IPS-11a (cell line): ENCODE data around the gene TLE3.
"Not testable (repeated sequence)": the region's sequence is repeated elsewhere in the genome, so short reads cannot be mapped to it uniquely, and the experiment has no call there.

Source experiments
- H3K4me3 ChIP-seq: one replicate; pipeline ENCODE4 v1.5.1; 2013; ENCODE audit warnings: low read depth, low read length, control low read depth

Gene TLE3

GRCh38 chr15:70127288-70127746 lies 29.6 kb upstream of the TLE3 start:
- no peak overlapping the region for H3K4me3 ChIP-seq

DNA sequence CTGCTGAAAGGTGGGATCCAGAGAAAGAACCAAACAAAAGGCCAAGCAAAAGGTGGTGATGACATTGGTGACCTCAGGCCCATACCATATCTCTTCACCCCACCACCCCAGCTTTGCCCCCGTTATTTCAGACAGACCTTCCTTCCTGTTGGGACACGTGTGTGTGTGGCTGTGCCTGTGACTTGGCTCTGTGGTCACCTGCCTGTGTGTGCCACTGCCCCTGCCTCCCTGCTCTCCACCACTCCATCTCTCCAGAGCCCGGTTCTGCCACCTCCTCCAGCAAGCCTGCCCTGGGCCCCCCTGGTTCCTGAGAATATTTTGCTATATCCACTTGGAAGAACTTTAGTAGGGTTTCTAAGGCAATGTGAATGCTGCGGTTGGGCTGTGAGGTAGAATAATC lies 28.6 kb upstream of the TLE3 start:
- H3K4me3 ChIP-seq, result no peak overlapping the region

- H3K4me3 ChIP-seq, result no peak overlapping the region
Measured at GRCh38 chr15:70125605-70126004, 27.9 kb upstream of the TLE3 start.

DNA sequence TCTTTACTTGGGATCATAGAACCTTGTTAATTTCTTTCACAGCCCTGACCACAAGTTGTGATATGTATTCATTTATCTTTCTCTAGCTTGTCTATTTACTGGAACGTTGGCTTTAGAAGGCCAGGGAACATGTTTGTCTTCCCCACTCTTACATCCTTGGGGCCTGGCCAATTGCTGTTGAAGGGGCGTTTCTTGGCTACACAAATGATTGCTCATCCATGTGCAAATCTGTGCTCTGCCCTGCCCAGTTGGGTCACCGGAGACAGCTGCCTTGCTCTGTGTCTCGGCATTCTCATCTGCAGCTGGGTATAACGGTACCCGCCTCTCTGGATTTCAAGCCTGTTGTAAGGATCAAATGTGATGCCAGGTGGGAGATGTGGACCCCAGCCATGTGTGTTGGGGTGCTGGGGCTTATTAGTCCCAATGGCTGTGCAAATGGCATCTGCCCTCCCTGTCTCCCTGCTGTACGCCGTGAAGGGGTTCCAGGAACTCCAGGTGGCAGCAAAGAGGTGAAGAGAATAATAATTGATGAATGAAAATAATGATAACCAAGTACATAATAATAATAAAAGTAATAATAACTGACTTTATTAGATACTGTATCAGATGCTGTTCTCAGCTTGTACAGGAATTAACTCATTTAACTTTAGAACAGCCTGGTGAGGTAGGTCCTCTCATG lies 24.0 kb upstream of the TLE3 start:
- H3K4me3 ChIP-seq, result no peak overlapping the region

DNA sequence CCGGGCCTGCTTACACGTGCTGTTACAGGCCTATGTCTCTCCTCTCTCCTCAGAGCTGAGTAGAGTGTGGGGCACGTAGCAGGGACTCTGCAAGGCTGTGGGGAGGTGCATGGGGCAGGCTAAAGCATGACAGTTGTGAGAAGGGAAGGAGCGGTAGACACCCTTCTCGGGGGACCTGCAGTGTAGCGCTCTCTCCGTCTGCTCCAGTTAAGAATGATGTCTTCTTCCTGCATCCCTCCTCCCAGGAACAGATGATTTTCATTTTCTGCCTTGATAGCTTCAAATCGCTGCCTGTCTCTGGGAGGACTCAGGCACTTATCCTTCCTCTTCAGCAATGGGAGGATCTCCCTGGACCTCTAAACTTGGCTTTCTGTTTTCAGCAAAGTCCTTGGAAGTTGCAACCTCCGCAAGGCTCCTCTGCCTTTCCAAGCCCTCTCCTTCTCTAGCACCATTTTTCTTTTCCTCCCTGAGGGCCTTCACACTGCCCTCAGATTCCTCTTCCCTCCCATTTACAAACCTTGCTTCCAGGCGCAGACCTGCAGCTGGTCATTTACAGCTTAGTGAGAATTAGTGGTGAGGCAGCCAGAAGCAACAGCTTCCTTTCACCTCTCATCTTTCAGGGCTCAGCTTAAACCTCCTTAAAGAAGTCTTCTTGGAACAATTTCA lies 23.4 kb upstream of the TLE3 start:
- no peak overlapping the region for H3K4me3 ChIP-seq

DNA sequence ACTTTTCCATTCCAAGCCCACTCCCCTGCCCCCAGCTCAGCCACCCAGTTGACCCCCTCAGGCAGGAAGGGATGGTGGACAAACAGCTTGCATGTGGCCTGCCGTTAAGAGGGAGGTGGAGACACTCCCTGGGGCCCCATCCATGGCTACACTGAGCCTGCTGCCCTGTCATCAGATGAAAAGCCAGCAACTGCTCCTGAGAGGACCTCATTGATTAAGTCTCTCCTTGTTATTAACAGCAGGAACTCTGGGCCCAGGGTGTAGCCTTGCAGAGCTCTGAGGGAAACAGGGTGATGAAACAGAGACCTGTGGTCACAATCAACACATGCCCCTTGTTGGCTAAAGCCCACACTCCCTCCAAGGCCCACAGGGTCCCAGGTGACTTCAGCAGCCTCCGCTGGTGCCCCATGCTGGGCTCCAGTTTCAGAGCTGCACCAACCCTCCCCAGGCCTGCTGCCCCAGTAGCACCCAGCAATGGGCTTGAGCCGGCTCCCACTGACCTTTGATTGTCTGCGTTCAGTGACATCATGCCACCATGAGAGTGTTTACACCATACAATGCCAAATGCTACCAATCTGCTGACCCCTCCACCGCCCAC lies 22.3 kb upstream of the TLE3 start:
- no peak overlapping the region for H3K4me3 ChIP-seq

GRCh38 chr15:70118599-70118998 lies 20.9 kb upstream of the TLE3 start:
- H3K4me3 ChIP-seq, result no peak overlapping the region

DNA sequence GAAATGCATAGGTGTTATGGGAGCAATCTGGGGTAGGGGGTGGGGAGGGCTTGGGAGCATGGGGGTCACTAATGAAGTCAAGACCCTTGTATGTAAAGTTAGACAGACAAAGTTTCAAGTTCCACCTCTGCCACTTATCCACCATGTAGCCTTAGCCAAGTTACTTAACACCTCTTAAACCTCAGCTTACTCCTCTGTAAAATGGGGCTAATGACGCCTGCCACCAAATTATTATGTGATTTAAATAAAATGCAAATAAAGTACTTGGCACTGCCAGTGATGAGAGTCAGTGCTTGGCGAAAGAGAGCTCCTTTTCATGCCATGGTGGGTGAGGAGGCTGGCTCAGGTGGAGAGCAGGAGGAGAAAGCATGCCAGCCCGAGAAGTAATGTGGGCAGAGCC lies 18.6 kb upstream of the TLE3 start:
- no peak overlapping the region for H3K4me3 ChIP-seq

DNA sequence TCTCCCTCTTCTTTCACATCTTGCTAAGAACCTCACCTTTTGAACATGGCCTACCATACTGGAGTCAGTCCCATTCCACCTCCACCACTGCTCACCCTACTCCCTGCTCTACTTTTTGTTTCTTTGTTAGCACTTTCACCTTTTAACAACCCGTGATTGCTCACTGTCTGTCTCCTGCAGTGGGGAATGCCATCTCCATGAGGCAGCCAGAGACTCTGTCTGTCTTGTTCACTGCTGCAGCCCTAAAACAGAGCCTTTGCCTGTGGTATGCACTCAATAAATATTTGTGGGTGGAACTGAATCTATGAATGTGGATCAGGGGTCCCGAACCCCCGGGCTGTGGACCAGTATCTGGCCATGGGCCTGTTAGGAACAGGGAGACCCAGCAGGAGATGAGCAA lies 16.5 kb upstream of the TLE3 start:
- no peak overlapping the region for H3K4me3 ChIP-seq

- H3K4me3 ChIP-seq, result no peak overlapping the region
Measured at GRCh38 chr15:70113304-70113700, 15.6 kb upstream of the TLE3 start.

- H3K4me3 ChIP-seq, result not testable (repeated sequence)
Measured at GRCh38 chr15:70112572-70113303, 15.0 kb upstream of the TLE3 start.

GRCh38 chr15:70112074-70112395 lies 14.3 kb upstream of the TLE3 start:
- H3K4me3 ChIP-seq, result no peak overlapping the region

GRCh38 chr15:70111203-70112073 lies 13.7 kb upstream of the TLE3 start:
- no peak overlapping the region for H3K4me3 ChIP-seq

DNA sequence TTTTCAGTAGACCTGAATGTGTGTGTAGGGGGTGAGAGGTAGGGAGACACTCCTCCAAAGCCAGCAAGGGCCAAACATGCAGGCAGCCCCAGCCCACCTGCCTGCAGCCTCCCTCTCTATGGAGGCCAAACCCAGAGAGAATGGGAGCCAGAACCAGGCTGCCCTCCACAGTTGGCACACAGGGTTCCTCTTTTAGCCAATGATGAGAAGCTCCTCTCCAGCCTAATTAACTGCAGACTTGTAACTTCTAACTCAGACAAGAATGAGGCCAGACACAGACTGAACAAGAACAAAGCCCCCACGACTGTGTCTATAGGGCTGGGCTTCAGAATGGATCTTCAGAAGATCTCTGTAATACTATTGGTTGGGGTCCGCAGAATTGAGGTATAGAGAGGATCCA lies 12.3 kb upstream of the TLE3 start:
- H3K4me3 ChIP-seq, result no peak overlapping the region

- no peak overlapping the region for H3K4me3 ChIP-seq
Measured at GRCh38 chr15:70109531-70109930, 11.8 kb upstream of the TLE3 start.

GRCh38 chr15:70103880-70104626 lies 6.3 kb upstream of the TLE3 start:
- no peak overlapping the region for H3K4me3 ChIP-seq

GRCh38 chr15:70102827-70103226 lies 5.1 kb upstream of the TLE3 start:
- no peak overlapping the region for H3K4me3 ChIP-seq

- no peak overlapping the region for H3K4me3 ChIP-seq
Measured at GRCh38 chr15:70101459-70102113, 3.9 kb upstream of the TLE3 start.

- peak overlapping the region; percentile 20 for H3K4me3 ChIP-seq
Measured at GRCh38 chr15:70100474-70101341, 3.0 kb upstream of the TLE3 start.
